Ovary (tissue), 9 donors: Measurements from ENCODE around the gene GAPDH. TPM values are rescaled to one million over a fixed set of nuclear protein-coding genes. Genes with fewer than 3 reads are reported as not detected.

ENCODE experiments used
- DNase-seq, 5 donors: peaks; one replicate each; pipeline ENCODE4 v3.0.0-alpha.2; 2019 to 2020
- H3K27ac ChIP-seq, 2 donors: fragments of 200-600 bp; one replicate each; pipeline versions ENCODE4 v1.5.1 to v1.8.0; 2019 to 2022
- H3K27me3 ChIP-seq: fragments of 200-600 bp; one replicate; pipeline ENCODE4 v1.8.0; 2022
- H3K36me3 ChIP-seq: fragments of 200-600 bp; sonication (generic); one replicate; pipeline ENCODE4 v1.5.1; 2019
- H3K4me1 ChIP-seq: one replicate; pipeline ENCODE4 v1.8.1; 2013; ENCODE audit warnings: mild to moderate bottlenecking, moderate library complexity; ENCODE audit not compliant: insufficient read depth
- H3K4me3 ChIP-seq: fragments of 200-600 bp; sonication (generic); one replicate; pipeline ENCODE4 v1.5.1; 2017
- H3K9me3 ChIP-seq, 2 donors: fragments of 200-600 bp in 1 of 2; sonication (generic) in 1 of 2; one replicate each; pipeline versions ENCODE4 v1.5.1 to v1.8.1; 2013 to 2019; ENCODE audit warnings: mild to moderate bottlenecking in 1 of 2, moderate library complexity in 1 of 2
- EP300 ChIP-seq: sonication (generic); formaldehyde crosslinking; IDR thresholded peaks from one replicate; pipeline ENCODE4 v1.6.1; 2017; ENCODE audit warnings: antibody characterized with exemption
- POLR2A ChIP-seq: fragments of 450-650 bp; IDR thresholded peaks from one replicate; pipeline ENCODE4 v1.6.1; 2017; ENCODE audit warnings: antibody characterized with exemption, mild to moderate bottlenecking, moderate library complexity
- WGBS, 3 donors: extraction: QIAGEN DNeasy Blood & Tissue Kit in 1 of 3; methylation state at CpG; one replicate each; pipeline versions ENCODE4 v1.1.5 to v1.1.7; 2013 to 2017; 5-methylcytosine and 5-hydroxymethylcytosine counted together
- intact Hi-C, 4 donors: fragments of 100-400 bp; cut with DNase I; formaldehyde crosslinking; loops; one replicate each; pipeline versions ENCODE4 v1.11.0 to v1.15.1; 2022 to 2023
- polyA plus RNA-seq, 2 donors: library from polyadenylated mRNA; stranded (reverse); fragments of 200-250 nt in 1 of 2; fragments of 350-450 nt in 1 of 2; fragmentation: Illumina TruSeq in 1 of 2; extraction: RNeasy Lipid Tissue Mini Kit (QIAGEN cat#74804) in 1 of 2; gene quantifications; one replicate each; pipeline ENCODE4 v1.2.3, GENCODE V29; 2013 to 2014
- total RNA-seq, 7 donors: library from RNA; depleted of rRNA in 2 of 7; stranded (reverse); fragments of >200 nt in 2 of 7; fragmentation: NEBNext Ultra II Directional in 3 of 7; extraction: Animal tissue kit (Norgen Biotek cat#: 25700) in 3 of 7; gene quantifications; one replicate each; pipeline versions ENCODE4 v1.1.0 to v1.2.4, GENCODE V29; 2016 to 2023
- TF ChIP-seq, protein P1 (sequence below), 3 donors: fragments of 450-650 bp in 2 of 3; fragments of 200-600 bp in 1 of 3; IDR thresholded peaks; one replicate each; pipeline versions ENCODE4 v1.5.1 to v1.8.0; 2016 to 2022; ENCODE audit warnings: antibody characterized with exemption in 3 of 3, mild to moderate bottlenecking in 1 of 3
- donor health status: DM: no; HTN: no; CAD: no; lungs with moderate emphysema.
- donor health status: DM: no; HTN: no; CAD: no.
- donor health status: Bipolar disorder and iron deficiency.
- donor health status: DM: yes; HTN: yes; CAD: no.
- donor health status: DM: no; HTN: no; CAD: no.
- donor health status: DM: yes; HTN: yes; CAD: no.

The GAPDH gene
- total and polyA plus RNA-seq, 9 donors, result 661 to 1,442 (median 1,247) TPM

DNA sequence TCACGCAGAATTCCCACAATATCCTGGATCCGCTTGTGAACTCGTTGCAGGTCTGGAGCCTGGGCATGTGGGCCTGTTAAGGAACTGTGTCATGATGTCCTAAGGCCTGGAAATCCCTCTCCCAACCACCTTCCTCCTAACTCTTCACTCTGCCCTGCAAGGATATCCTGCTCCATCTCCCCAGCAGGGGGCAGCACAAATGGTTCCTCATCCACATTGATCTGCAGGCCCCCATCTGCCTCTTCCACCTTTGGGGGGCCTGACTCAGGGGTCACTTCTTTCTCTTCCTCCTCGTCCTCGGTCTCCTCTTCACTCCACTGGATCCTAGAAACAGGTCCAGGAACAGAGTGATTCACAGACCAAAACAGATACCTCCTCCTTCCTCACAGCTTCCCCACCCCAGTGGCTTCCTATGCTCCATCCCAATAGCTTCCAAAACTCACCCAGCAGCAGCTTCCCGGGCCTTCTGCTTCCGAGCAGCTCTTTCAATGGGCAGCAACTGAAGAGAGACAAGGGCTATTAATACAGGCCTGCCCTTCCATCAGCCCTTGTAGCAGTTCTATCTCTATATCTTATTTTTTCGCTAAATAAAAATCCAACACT lies 29.2 kb downstream of the GAPDH start:
- TF ChIP-seq, protein P1, sequence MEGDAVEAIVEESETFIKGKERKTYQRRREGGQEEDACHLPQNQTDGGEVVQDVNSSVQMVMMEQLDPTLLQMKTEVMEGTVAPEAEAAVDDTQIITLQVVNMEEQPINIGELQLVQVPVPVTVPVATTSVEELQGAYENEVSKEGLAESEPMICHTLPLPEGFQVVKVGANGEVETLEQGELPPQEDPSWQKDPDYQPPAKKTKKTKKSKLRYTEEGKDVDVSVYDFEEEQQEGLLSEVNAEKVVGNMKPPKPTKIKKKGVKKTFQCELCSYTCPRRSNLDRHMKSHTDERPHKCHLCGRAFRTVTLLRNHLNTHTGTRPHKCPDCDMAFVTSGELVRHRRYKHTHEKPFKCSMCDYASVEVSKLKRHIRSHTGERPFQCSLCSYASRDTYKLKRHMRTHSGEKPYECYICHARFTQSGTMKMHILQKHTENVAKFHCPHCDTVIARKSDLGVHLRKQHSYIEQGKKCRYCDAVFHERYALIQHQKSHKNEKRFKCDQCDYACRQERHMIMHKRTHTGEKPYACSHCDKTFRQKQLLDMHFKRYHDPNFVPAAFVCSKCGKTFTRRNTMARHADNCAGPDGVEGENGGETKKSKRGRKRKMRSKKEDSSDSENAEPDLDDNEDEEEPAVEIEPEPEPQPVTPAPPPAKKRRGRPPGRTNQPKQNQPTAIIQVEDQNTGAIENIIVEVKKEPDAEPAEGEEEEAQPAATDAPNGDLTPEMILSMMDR (IDR thresholded peaks at IDR 0.05), result peak in 2 of 3 donors; percentile 18 to 58
- no peak for TF ChIP-seq EP300
- H3K9me3 ChIP-seq, result no peaks in the 10 kb centered on the region
- H3K27ac ChIP-seq, result no peak overlapping the region
- WGBS, 3 donors, result 75 to 80% (median 78%) methylated on average over 8 of the region's 8 CpGs
- intact Hi-C loops, result loop anchor here in 2 of 4 donors (10.0 kb wide), 2 partner anchors 81 to 91 kb away; partner anchors contain the start of gene ACRBP (in 1 of the 2)
- peak in 3 of 5 donors; percentile 56 to 61 (median 56) for DNase-seq
- no peak overlapping the region for H3K4me3 ChIP-seq
- H3K27me3 ChIP-seq, result no peaks in the 10 kb centered on the region
- no peaks in the 10 kb centered on the region for H3K36me3 ChIP-seq
- peaks cover 4% of the 10 kb centered on the region for H3K4me1 ChIP-seq

DNA sequence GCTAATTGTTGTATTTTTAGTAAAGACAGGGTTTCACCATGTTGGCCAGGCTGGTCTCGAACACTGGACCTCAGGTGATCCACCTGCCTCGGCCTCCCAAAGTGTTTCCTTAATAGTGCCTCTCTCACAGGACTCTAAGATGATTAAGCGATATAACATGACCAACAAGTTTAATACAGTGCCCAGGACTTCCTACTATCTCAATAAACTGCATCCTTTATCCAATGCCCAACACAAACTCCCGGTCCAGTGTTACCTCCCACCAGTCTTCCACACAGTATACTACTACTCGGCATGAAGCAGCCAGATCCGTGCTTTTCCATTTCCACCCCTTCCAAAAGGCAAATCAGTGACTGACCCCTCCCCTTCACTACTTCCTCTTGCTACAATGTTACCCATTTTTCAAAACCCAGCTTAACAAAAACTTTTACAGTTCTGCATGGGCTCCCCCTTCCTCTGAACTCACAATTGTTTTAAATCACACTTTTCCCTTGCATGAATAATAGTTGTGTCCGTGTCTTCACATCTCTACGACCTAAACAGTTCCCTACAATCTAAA lies 32.9 kb downstream of the GAPDH start:
- no peak for TF ChIP-seq EP300
- TF ChIP-seq, protein P1 (IDR thresholded peaks at IDR 0.05), result no peak
- no peak for TF ChIP-seq POLR2A
- H3K27me3 ChIP-seq, result no peaks in the 10 kb centered on the region
- H3K36me3 ChIP-seq, result no peaks in the 10 kb centered on the region
- no peak for DNase-seq
- H3K4me1 ChIP-seq, result peaks cover 4% of the 10 kb centered on the region
- peak overlapping the region; percentile 53 for H3K4me3 ChIP-seq
- intact Hi-C loops, result loop anchor here in 3 of 4 donors (5.0 to 10.0 kb wide), 3 partner anchors 35 to 88 kb away; partner anchors contain the start of gene ACRBP (in 1 of the 3)
- no peaks in the 10 kb centered on the region for H3K9me3 ChIP-seq
- H3K27ac ChIP-seq, result no peak overlapping the region
- 36 to 41% (median 36%) methylated on average over 8 of the region's 8 CpGs for WGBS, 3 donors

DNA sequence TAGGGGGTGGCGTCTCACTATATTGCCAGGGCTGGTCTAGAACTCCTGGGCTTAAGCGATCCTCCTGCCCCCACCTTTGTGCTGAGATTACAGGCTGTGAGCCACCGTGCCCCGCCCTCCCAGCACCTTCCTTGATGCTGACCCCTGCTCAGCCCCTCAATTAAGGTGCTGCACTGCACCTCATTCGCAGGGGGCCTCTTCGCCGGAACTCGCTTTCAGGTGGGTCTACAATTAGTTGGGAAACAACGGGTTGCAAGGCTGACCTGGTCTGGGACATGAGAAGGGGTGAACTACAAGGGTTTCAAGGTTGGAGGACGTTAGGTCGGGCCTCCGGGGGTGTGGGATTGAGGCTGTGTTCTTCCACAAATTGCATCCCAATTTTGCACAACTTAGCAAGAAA lies 35.0 kb downstream of the GAPDH start:
- Histone ChIP-seq H3K36me3 (no peaks in the 10 kb centered on the region), H3K4me1 (peaks cover 4% of the 10 kb centered on the region), H3K27me3 (no peaks in the 10 kb centered on the region), H3K9me3 (no peaks in the 10 kb centered on the region), H3K27ac (no peak overlapping the region), H3K4me3 (no peak overlapping the region)
- intact Hi-C loops, result loop anchor here in 3 of 4 donors (5.0 to 10.0 kb wide), 3 partner anchors 33 to 85 kb away; partner anchors contain the start of gene ACRBP (in 1 of the 3)
- no peak for DNase-seq
- WGBS, 3 donors, result 65 to 75% (median 66%) methylated on average over 12 of the region's 12 CpGs
- no peak for TF ChIP-seq EP300
- TF ChIP-seq, protein P1 (IDR thresholded peaks at IDR 0.05), result no peak
- no peak for TF ChIP-seq POLR2A

DNA sequence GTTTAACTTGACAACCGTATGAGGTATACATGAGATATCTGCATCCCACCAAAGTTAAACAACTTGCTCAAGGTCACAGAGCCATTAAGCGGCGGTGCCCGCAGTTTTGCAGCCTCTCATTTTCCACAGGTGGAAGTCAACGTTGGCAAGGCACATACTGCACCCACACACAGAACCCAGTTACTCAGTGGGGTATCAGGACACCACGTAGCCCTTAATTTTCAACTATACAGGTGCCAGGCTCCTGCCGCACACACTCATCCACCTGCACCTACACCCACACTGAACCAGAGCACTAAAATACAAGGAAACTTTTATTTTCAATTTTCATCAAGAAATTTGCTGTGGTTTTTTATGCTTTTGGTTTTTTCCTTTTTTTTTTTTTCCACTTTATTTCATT lies 35.5 kb downstream of the GAPDH start:
- 42 to 61% (median 43%) methylated on average over 7 of the region's 7 CpGs for WGBS, 3 donors
- Histone ChIP-seq H3K27ac (no peak overlapping the region), H3K27me3 (no peaks in the 10 kb centered on the region), H3K4me3 (no peak overlapping the region), H3K36me3 (no peaks in the 10 kb centered on the region), H3K9me3 (no peaks in the 10 kb centered on the region), H3K4me1 (peaks cover 4% of the 10 kb centered on the region)
- intact Hi-C loops, result loop anchor here in 3 of 4 donors (5.0 to 10.0 kb wide), 3 partner anchors 33 to 85 kb away; partner anchors contain the start of gene ACRBP (in 1 of the 3)
- TF ChIP-seq EP300 (no peak), POLR2A (no peak)
- TF ChIP-seq, protein P1 (IDR thresholded peaks at IDR 0.05), result no peak
- DNase-seq, result no peak
